MCF 10A (cell line): ENCODE data around the gene TBC1D10A. TPM values are rescaled to one million over a fixed set of nuclear protein-coding genes. Genes with fewer than 3 reads are reported as not detected.
A peak's percentile ranks its signal among the peaks of the same experiment; 100 is the strongest.

Source experiments
- BruUV-seq: library from RNA; stranded (reverse); fragments of 400-500 nt; replicated peaks from 2 replicates; lab custom pipeline; 2021; lab: Mats Ljungman, UMichigan
- CTCF ChIA-PET: fragments of 300-600 bp; sonication (Branson Sonifier 250); formaldehyde crosslinking; extraction: SDS; loops from one replicate; lab custom pipeline; 2021; ENCODE audit warnings: antibody characterized with exemption, inconsistent platforms; lab: Yijun Ruan, JAX
- POLR2A ChIA-PET: fragments of 300-600, 350-650 bp; sonication (Branson Sonifier 250); formaldehyde crosslinking; extraction: SDS; loops from one replicate; lab custom pipeline; 2020; ENCODE audit warnings: antibody characterized with exemption, inconsistent platforms; lab: Yijun Ruan, JAX
- DNase-seq: peaks from one replicate; pipeline ENCODE4 v3.0.0-alpha.2; 2018; ENCODE audit not compliant: unreplicated experiment
- H3K27ac Mint-ChIP-seq: one replicate; pipeline ENCODE4 v1.8.0; 2022; ENCODE audit warnings: mild to moderate bottlenecking, low read depth, mixed read lengths; ENCODE audit not compliant: unreplicated experiment
- H3K27me3 Mint-ChIP-seq: one replicate; pipeline ENCODE4 v1.8.0; 2022; ENCODE audit warnings: mixed read lengths; ENCODE audit not compliant: insufficient read depth, unreplicated experiment
- H3K36me3 Mint-ChIP-seq: one replicate; pipeline ENCODE4 v1.8.0; 2022; ENCODE audit warnings: mild to moderate bottlenecking, moderate library complexity, mixed read lengths; ENCODE audit not compliant: insufficient read depth, unreplicated experiment
- H3K4me1 Mint-ChIP-seq: one replicate; pipeline ENCODE4 v1.8.0; 2022; ENCODE audit warnings: mixed read lengths; ENCODE audit not compliant: insufficient read depth, unreplicated experiment
- H3K4me3 Mint-ChIP-seq: one replicate; pipeline ENCODE4 v1.8.0; 2022; ENCODE audit warnings: mild to moderate bottlenecking, moderate library complexity, mixed read lengths; ENCODE audit not compliant: unreplicated experiment
- H3K9me3 Mint-ChIP-seq: one replicate; pipeline ENCODE4 v1.8.0; 2022; ENCODE audit warnings: mixed read lengths; ENCODE audit not compliant: unreplicated experiment
- intact Hi-C: fragments of 100-400 bp; cut with micrococcal nuclease; formaldehyde crosslinking; loops from 2 replicates; pipeline ENCODE4 v1.14.1; 2022
- total RNA-seq: library from RNA; stranded (reverse); gene quantifications from 2 replicates; pipeline ENCODE4 v1.2.3, GENCODE V29; 2022
- TF ChIP-seq, protein P1 (sequence below): fragments of 200-600 bp; IDR thresholded peaks from one replicate; pipeline ENCODE4 v1.8.0; 2022; ENCODE audit warnings: antibody characterized with exemption, mild to moderate bottlenecking; ENCODE audit not compliant: unreplicated experiment

The TBC1D10A gene
- total RNA-seq, 1 experiment from 2014 or later, result 11.1 TPM

- ChIA-PET POLR2A (interaction anchor here (0.5 to 1.5 kb wide), 3 partner anchors 20 to 123 kb away, joined by 3 read pairs; partner anchors contain the start of gene RNF215), CTCF (interaction anchor here (0.6 to 3.6 kb wide), 25 partner anchors 8 to 214 kb away, joined by 3 to 34 read pairs (median 5); partner anchors contain the start of genes CASTOR1 and TBC1D10A)
- Mint-ChIP-seq H3K27me3 (no peaks in the 10 kb centered on the region), H3K9me3 (no peaks in the 10 kb centered on the region), H3K4me1 (peaks cover 6% of the 10 kb centered on the region), H3K36me3 (no peaks in the 10 kb centered on the region), H3K27ac (no peak overlapping the region), H3K4me3 (no peak overlapping the region)
- no peak for DNase-seq
- intact Hi-C loops, result loop anchor here (1.0 to 2.0 kb wide), 3 partner anchors 23 to 123 kb away; partner anchors contain the start of genes RNF215 and TBC1D10A
- no TSS peak for BruUV-seq
- TF ChIP-seq, protein P1, sequence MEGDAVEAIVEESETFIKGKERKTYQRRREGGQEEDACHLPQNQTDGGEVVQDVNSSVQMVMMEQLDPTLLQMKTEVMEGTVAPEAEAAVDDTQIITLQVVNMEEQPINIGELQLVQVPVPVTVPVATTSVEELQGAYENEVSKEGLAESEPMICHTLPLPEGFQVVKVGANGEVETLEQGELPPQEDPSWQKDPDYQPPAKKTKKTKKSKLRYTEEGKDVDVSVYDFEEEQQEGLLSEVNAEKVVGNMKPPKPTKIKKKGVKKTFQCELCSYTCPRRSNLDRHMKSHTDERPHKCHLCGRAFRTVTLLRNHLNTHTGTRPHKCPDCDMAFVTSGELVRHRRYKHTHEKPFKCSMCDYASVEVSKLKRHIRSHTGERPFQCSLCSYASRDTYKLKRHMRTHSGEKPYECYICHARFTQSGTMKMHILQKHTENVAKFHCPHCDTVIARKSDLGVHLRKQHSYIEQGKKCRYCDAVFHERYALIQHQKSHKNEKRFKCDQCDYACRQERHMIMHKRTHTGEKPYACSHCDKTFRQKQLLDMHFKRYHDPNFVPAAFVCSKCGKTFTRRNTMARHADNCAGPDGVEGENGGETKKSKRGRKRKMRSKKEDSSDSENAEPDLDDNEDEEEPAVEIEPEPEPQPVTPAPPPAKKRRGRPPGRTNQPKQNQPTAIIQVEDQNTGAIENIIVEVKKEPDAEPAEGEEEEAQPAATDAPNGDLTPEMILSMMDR, result no peak
Measured at GRCh38 chr22:30263883-30264282, 62.9 kb downstream of the TBC1D10A start.

DNA sequence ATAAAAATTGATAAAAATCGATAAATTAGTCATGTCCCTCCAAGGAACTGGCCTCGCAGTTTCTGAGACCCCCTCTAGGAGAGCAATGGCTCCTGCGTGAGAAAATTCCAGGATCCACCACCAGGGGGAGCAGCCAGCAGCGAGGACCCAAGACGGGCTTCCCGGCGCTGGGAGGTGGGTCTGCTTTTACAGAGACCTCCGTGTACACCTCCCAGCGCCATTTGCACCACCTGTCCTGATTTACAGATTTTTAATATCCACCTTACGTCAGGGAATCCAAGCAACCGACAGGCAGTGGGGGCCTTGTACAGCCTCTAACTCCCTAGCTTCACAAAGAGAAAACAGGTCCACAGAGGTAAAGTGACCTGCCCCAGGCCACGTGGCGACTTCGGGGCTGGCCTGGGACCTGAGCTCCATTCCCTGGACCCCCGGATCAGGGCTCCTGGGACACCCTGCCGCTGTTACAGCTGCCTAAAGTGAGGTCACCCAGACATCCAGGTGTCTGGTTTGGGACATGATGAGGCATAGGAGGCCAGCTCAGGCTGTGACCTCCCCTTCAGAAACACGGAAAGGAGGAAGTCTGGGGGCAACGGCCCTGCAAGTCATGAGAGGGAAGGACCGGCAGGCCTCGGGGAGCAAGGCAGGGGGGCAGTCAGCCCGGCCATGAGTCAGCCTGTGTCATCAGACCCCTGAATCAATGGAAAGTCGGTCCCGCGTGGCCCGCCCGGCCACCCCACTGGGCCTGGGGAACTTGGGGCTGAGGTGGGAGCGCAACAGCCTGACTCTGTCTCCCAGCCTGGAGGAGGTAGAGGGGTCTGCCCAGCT, 63.6 kb downstream of the TBC1D10A start:
- Mint-ChIP-seq H3K36me3 (no peaks in the 10 kb centered on the region), H3K27me3 (no peaks in the 10 kb centered on the region), H3K4me1 (peaks cover 6% of the 10 kb centered on the region), H3K4me3 (peak overlapping the region; percentile 47), H3K9me3 (no peaks in the 10 kb centered on the region), H3K27ac (no peak overlapping the region)
- intact Hi-C loops, result loop anchor here (1.0 to 2.0 kb wide), 3 partner anchors 24 to 124 kb away; partner anchors contain the start of genes RNF215 and TBC1D10A
- BruUV-seq, result no TSS peak
- peak; percentile 64 for DNase-seq
- CTCF ChIA-PET, result interaction anchor here (0.6 to 3.6 kb wide), 40 partner anchors 8 to 705 kb away, joined by 3 to 34 read pairs (median 4); partner anchors contain the start of genes CASTOR1, RNF215 and TBC1D10A
- POLR2A ChIA-PET, result interaction anchor here (0.5 to 1.5 kb wide), 7 partner anchors 16 to 124 kb away, joined by 3 to 4 read pairs (median 3); partner anchors contain the start of gene RNF215
- TF ChIP-seq, protein P1, result peak; percentile 99

GRCh38 chr22:30262112-30262511, 64.6 kb downstream of the TBC1D10A start:
- no peaks in the 10 kb centered on the region for H3K9me3 Mint-ChIP-seq
- TF ChIP-seq, protein P1, result no peak
- H3K27me3 Mint-ChIP-seq, result no peaks in the 10 kb centered on the region
- CTCF ChIA-PET, result interaction anchor here (0.7 to 3.5 kb wide), 4 partner anchors 26 to 371 kb away, joined by 3 to 34 read pairs (median 8); partner anchors contain the start of gene CASTOR1
- BruUV-seq, result no TSS peak
- POLR2A ChIA-PET, result interaction anchor here (1.5 kb wide), 1 partner anchor 66 kb away, joined by 4 read pairs; no protein-coding TSS in a partner anchor
- no peak overlapping the region for H3K4me3 Mint-ChIP-seq
- H3K27ac Mint-ChIP-seq, result no peak overlapping the region
- intact Hi-C loops, result loop anchor here (2.0 kb wide), 1 partner anchor 65 kb away; the partner anchor contains the start of gene TBC1D10A
- H3K4me1 Mint-ChIP-seq, result peaks cover 6% of the 10 kb centered on the region
- H3K36me3 Mint-ChIP-seq, result no peaks in the 10 kb centered on the region
- no peak for DNase-seq

DNA sequence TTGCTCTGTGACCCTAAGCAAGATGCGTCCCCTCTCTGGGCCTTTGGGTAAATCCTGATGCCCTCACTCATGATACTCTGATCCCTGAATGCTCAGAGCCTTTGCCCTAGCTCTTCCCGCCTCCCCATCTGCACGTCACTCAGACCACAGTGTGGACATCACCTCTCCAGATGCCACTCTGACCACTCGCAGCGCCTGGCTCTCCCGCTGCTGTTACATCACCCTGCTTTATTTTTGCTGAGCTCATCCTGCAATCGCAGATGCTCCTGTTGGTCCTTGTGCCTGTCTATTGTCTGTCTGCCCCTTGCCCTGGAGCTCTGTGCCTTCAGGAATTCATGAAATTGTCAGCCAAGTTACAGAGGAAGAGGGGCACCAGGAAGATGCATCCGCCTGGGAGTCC, 65.6 kb downstream of the TBC1D10A start:
- Mint-ChIP-seq H3K4me3 (no peak overlapping the region), H3K9me3 (no peaks in the 10 kb centered on the region), H3K36me3 (no peaks in the 10 kb centered on the region), H3K4me1 (peaks cover 6% of the 10 kb centered on the region), H3K27me3 (no peaks in the 10 kb centered on the region), H3K27ac (no peak overlapping the region)
- intact Hi-C loops, result no loop called here
- BruUV-seq, result no TSS peak
- ChIA-PET CTCF (interaction anchor here (0.5 to 2.4 kb wide), 13 partner anchors 12 to 592 kb away, joined by 3 to 12 read pairs (median 4); no protein-coding TSS in a partner anchor), POLR2A (interaction anchor here (0.9 to 1.5 kb wide), 2 partner anchors 67 to 96 kb away, joined by 3 to 4 read pairs; partner anchors contain the start of genes CCDC157 and SF3A1)
- peak; percentile 25 for DNase-seq
- TF ChIP-seq, protein P1, result no peak
